Keratinocyte (primary cell): ENCODE data around the gene IGFL4. TPM values are rescaled to one million over a fixed set of nuclear protein-coding genes. Genes with fewer than 3 reads are reported as not detected.

ENCODE experiments used
- DNase-seq: peaks from one replicate; pipeline ENCODE4 v3.0.0-alpha.2; 2011; ENCODE audit warnings: low read depth, missing footprints, low spot score
- FAIRE-seq: peaks from 2 replicates; lab custom pipeline; 2011; peaks lifted over from hg19 to GRCh38; lab: Jason Lieb, UNC
- H2AFZ ChIP-seq: 2 replicates; pipeline ENCODE4 v1.6.0; 2012; ENCODE audit warnings: low read length, control low read depth, inconsistent platforms; ENCODE audit not compliant: control insufficient read depth
- H3K27ac ChIP-seq: 2 replicates; pipeline ENCODE4 v1.5.1; 2011; ENCODE audit warnings: low read length; ENCODE audit not compliant: control insufficient read depth, insufficient read depth
- H3K27me3 ChIP-seq: 3 replicates; pipeline ENCODE4 v1.6.0; 2011; ENCODE audit warnings: low read length; ENCODE audit not compliant: control insufficient read depth, insufficient read depth; ENCODE audit errors: extremely low read depth
- H3K36me3 ChIP-seq, 2 experiments: 2 replicates in 1 of 2; 3 replicates in 1 of 2; pipeline ENCODE4 v1.5.1; 2011; ENCODE audit warnings: low read length in 2 of 2, mild to moderate bottlenecking in 1 of 2; ENCODE audit not compliant: control insufficient read depth in 2 of 2, insufficient read depth in 2 of 2; ENCODE audit errors: extremely low read depth in 1 of 2
- H3K4me1 ChIP-seq: 3 replicates; pipeline ENCODE4 v1.5.1; 2011; ENCODE audit warnings: low read length; ENCODE audit not compliant: control insufficient read depth, insufficient read depth; ENCODE audit errors: extremely low read depth
- H3K4me2 ChIP-seq: 3 replicates; pipeline ENCODE4 v1.6.0; 2011; ENCODE audit warnings: low read depth, low read length; ENCODE audit not compliant: control insufficient read depth, insufficient read depth; ENCODE audit errors: extremely low read depth
- H3K4me3 ChIP-seq, 3 experiments: fragments of 200-600 bp in 1 of 3; sonication (generic) in 1 of 3; 2 replicates in 2 of 3; 3 replicates in 1 of 3; pipeline ENCODE4 v1.5.1; 2011 to 2016; ENCODE audit warnings: low read length in 3 of 3, mild to moderate bottlenecking in 3 of 3, control low read depth in 2 of 3, inconsistent platforms in 1 of 3, low read depth in 1 of 3, mixed read lengths in 1 of 3, mixed run types in 1 of 3, moderate library complexity in 1 of 3; ENCODE audit not compliant: control insufficient read depth in 2 of 3, insufficient read depth in 2 of 3; ENCODE audit errors: extremely low read depth in 1 of 3
- H3K79me2 ChIP-seq: 2 replicates; pipeline ENCODE4 v1.6.0; 2012; ENCODE audit warnings: low read length; ENCODE audit not compliant: control insufficient read depth, insufficient read depth
- H3K9ac ChIP-seq: 3 replicates; pipeline ENCODE4 v1.6.0; 2011; ENCODE audit warnings: low read length; ENCODE audit not compliant: control insufficient read depth, insufficient read depth; ENCODE audit errors: extremely low read depth
- H3K9me1 ChIP-seq: 3 replicates; pipeline ENCODE4 v1.6.0; 2011; ENCODE audit warnings: low read length; ENCODE audit not compliant: control insufficient read depth, insufficient read depth; ENCODE audit errors: extremely low read depth
- H3K9me3 ChIP-seq: 2 replicates; pipeline ENCODE4 v1.5.1; 2012; ENCODE audit warnings: low read depth, low read length; ENCODE audit not compliant: control insufficient read depth
- H4K20me1 ChIP-seq: 3 replicates; pipeline ENCODE4 v1.6.0; 2011; ENCODE audit warnings: low read length; ENCODE audit not compliant: control insufficient read depth, insufficient read depth; ENCODE audit errors: extremely low read depth
- CTCF ChIP-seq, 3 experiments: IDR thresholded peaks in 1 of 3; conservative IDR thresholded peaks in 1 of 3; optimal IDR thresholded peaks in 1 of 3; 2 replicates in 2 of 3; 3 replicates in 1 of 3; pipeline versions ENCODE3 to v1.5.1; 2011; ENCODE audit warnings: low read length in 3 of 3, mild to moderate bottlenecking in 3 of 3, moderate library complexity in 2 of 3, control low read depth in 1 of 3, inconsistent platforms in 1 of 3; ENCODE audit not compliant: insufficient read depth in 2 of 3; ENCODE audit errors: extremely low read depth in 1 of 3
- EZH2 ChIP-seq: IDR thresholded peaks from one replicate; pipeline ENCODE4 v1.6.1; 2012; ENCODE audit warnings: inconsistent platforms, mild to moderate bottlenecking, low read length, moderate library complexity
- dilution Hi-C: fragments of 300-500 bp; cut with MboI; formaldehyde crosslinking; loops from one replicate; pipeline ENCODE4 v1.7.0; 2020; ENCODE audit warnings: low sequenced_read_pairs; ENCODE audit not compliant: extremely low pct_ligation_motif_present
- polyA plus RNA-seq, 5 experiments: library from polyadenylated mRNA; depleted of rRNA in 3 of 5; stranded (reverse) in 3 of 5; stranded (forward) in 1 of 5; unstranded in 1 of 5; fragments of >200 nt; gene quantifications; 1 replicate in 1 of 5; 2 replicates in 3 of 5; 3 replicates in 1 of 5; pipeline versions ENCODE4 v1.2.1 to v1.2.3, GENCODE V29; 2011 to 2012; ENCODE audit warnings: missing spikeins in 2 of 5, low read depth in 1 of 5, low replicate concordance in 1 of 5

The IGFL4 gene
- polyA plus RNA-seq, 1 donor (not counting 4 experiments of a cell fraction or from before 2014, with no cell fraction given) = not detected

- peak overlapping the region; percentile 83 for H3K4me2 ChIP-seq
Measured at GRCh38 chr19:46081928-46082727, 41.3 kb upstream of the IGFL4 start.

GRCh38 chr19:46080561-46080960 lies 39.8 kb upstream of the IGFL4 start:
- DNase-seq = no peak

More at GRCh38 chr19:46081928-46082727, 41.3 kb upstream of the IGFL4 start:
- TF ChIP-seq EZH2 (no peak), CTCF (optimal IDR thresholded peaks at IDR 0.05 in 1 of 3, IDR thresholded peaks at IDR 0.05 in 1 of 3, conservative IDR thresholded peaks at IDR 0.05 in 1 of 3; ENCODE audit: extremely low read depth in 1 of 3, insufficient read depth in 2 of 3, low read length in 3 of 3) (peak; percentile 63 to 78 (median 65))
- dilution Hi-C loops = no loop called here
- peaks cover 6% of the 10 kb centered on the region for H3K27me3 ChIP-seq
- no peaks in the 10 kb centered on the region for H4K20me1 ChIP-seq
- H3K4me3 ChIP-seq = peak overlapping the region in 2 of 3 experiments; percentile 3 to 38
- peak overlapping the region; percentile 54 for H3K9ac ChIP-seq
- H3K79me2 ChIP-seq = no peaks in the 10 kb centered on the region
- FAIRE-seq = peak; percentile 98
- H3K36me3 ChIP-seq = no peaks in the 10 kb centered on the region
- H3K27ac ChIP-seq = peak overlapping the region; percentile 78
- H3K4me1 ChIP-seq = peaks cover 36% of the 10 kb centered on the region
- H3K9me1 ChIP-seq = no peaks in the 10 kb centered on the region
- DNase-seq = no peak
- peak overlapping the region; percentile 28 for H2AFZ ChIP-seq
- H3K9me3 ChIP-seq = peaks cover 3% of the 10 kb centered on the region

More at GRCh38 chr19:46080561-46080960, 39.8 kb upstream of the IGFL4 start:
- no peaks in the 10 kb centered on the region for H4K20me1 ChIP-seq
- no peaks in the 10 kb centered on the region for H3K9me1 ChIP-seq
- TF ChIP-seq CTCF (optimal IDR thresholded peaks at IDR 0.05 in 1 of 3, IDR thresholded peaks at IDR 0.05 in 1 of 3, conservative IDR thresholded peaks at IDR 0.05 in 1 of 3; ENCODE audit: extremely low read depth in 1 of 3, insufficient read depth in 2 of 3, low read length in 3 of 3) = no peak
- no peak for TF ChIP-seq EZH2
- no peak overlapping the region for H3K9ac ChIP-seq
- dilution Hi-C loops = no loop called here
- peaks cover 3% of the 10 kb centered on the region for H3K9me3 ChIP-seq
- H3K27me3 ChIP-seq = peaks cover 18% of the 10 kb centered on the region
- no peaks in the 10 kb centered on the region for H3K79me2 ChIP-seq
- FAIRE-seq = no peak
- H2AFZ ChIP-seq = no peak overlapping the region
- peak overlapping the region in 1 of 3 experiments; percentile 43 for H3K4me3 ChIP-seq
- no peaks in the 10 kb centered on the region for H3K36me3 ChIP-seq
- H3K4me2 ChIP-seq = peak overlapping the region; percentile 85
- no peak overlapping the region for H3K27ac ChIP-seq
- peaks cover 40% of the 10 kb centered on the region for H3K4me1 ChIP-seq
